Measurements from ENCODE around the gene BABAM2.

Gene BABAM2

DNA sequence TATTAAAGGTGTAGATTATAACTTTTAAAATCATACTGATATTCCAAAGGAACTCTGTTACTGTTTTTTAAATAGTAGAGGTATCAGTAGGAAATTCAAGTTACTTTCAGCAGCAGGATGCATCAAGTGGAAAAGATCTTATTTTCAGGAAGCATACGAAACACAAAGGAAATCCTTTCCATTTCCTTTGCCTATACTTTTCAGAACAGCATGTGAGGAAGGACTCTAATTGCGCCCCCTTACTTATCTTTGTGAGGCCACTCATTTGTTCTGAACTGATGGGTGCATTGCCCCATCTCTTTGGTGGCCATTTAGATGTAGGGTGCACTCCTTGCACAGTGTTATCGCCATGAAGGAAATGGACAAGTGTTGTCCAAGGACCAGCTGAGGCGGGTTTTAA lies 145.3 kb downstream of the BABAM2 start:
- DNase-seq, result no peak

DNA sequence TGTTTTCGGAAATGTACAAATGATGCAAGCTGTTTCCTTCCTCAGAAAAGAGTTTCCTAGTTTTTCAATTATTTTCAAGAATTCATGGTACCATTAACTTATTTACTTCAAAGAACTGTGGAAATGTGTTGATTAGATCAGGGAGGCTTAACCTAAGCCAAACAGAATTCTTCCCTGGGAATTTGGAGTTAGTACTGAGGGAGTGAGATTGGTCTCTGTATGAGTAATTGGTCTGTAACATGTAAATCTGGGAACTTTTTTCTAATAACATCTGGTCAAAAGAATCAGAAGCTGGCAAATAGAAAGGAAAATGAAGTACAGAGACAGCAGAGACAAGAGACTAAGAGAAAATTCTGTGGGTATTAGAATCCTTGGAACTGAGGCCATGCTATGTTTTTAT lies 145.8 kb downstream of the BABAM2 start:
- DNase-seq, result no peak

DNA sequence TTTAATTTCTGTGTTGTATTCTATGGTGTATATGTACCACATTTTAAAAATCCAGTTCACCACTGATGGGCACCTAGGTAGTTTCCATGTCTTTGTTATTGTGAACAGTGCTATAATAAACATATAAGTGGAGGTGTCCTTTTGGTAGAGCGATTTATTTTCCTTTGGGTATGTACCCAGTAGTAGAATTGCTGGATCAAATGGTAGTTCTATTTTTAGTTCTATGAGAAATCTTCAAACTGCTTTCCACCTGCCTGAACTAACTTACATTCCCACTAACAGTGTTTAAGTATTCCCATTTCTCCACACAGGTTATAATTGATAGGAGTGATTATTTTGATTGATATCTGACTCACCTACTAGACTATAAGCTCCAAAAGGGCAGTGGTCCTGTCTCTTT lies 148.2 kb downstream of the BABAM2 start:
- no peak for DNase-seq

- DNase-seq, result no peak
Observed at GRCh38 chr2:28045676-28046351, 155.3 kb downstream of the BABAM2 start.

GRCh38 chr2:28046921-28047320 lies 156.4 kb downstream of the BABAM2 start:
- DNase-seq, result no peak

- DNase-seq, result no peak
Observed at GRCh38 chr2:28047681-28048080, 157.2 kb downstream of the BABAM2 start.

- no peak for DNase-seq
Observed at GRCh38 chr2:28048341-28048740, 157.8 kb downstream of the BABAM2 start.

GRCh38 chr2:28049416-28049815 lies 158.9 kb downstream of the BABAM2 start:
- no peak for DNase-seq

DNA sequence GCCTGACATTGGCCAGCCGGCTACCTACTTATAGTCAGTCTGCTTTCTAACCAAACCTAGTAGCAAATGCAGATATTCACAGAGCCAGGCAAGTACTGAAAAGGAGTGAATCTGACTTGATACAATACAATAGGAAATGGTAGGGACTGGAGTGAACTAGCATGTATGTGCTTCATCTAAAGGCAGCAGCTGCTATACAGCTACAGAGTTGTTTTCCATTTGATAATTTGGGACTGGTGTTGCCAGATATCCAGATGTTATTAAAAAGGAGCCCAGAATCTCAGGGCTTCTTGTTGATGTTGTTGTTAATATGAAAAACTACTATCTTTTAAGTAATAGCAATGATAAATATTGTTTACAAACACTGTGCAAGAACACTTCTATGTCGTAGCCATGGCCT lies 159.4 kb downstream of the BABAM2 start:
- no peak for DNase-seq

- no peak for DNase-seq
Observed at GRCh38 chr2:28052691-28053090, 162.2 kb downstream of the BABAM2 start.

DNA sequence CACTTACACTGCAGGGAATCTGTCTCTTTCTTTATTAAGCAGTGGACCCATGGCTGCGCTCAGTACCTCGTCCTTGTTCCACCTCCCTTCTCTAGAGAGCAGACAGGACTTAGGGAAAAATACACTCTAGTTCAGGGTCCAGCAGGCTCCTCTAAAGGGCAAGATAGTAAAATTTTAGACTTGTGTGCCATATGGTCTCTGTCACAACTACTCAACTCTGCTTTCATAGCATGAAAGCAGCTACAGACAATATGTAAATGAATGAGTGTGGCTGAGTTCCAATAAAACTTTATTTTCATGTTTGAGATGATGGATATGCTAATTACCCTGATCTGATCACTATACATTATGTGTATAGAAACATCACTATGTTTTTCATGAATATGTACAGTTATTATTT lies 163.1 kb downstream of the BABAM2 start:
- DNase-seq, result no peak

GRCh38 chr2:28054916-28055315 lies 164.4 kb downstream of the BABAM2 start:
- DNase-seq, result no peak

- DNase-seq, result no peak
Observed at GRCh38 chr2:28055325-28055970, 164.9 kb downstream of the BABAM2 start.

DNA sequence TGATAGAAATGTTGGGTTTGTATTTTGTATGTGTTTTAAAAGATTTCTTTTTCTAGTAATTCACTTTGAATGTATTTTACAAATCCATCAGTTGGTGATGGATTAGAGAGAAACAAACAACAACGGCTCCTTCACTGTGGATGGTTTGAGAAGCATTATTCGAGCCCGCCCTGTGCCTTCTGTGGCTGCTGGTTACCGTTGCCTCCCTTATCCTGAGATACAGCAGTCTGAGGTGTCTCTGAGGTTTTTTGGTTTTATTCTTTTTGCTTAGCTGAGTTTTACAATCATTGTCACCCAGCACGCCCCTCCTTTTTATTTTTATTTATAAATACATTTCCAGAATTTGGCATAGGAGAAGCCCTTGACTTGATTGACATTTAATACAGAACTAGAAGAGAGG lies 168.3 kb downstream of the BABAM2 start:
- no peak for DNase-seq

DNA sequence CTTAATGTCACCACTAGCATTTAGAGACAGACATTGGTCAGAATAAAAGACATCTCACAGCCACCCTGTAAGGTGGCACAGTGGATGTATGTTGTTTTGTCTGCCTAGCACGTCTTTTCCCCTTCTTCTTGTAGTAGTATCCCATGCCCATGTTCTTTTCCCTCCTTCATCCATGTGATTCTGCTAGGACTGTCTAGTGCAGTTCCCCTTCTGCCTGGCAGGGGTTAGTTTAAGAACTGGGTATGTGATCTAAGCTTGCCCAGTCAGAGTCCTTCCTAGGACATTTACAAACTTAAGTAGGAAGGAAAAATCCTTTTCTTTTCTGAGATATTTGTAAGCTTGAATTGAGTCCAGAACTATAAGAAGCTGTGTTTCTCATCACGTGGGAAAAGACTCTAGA lies 172.3 kb downstream of the BABAM2 start:
- no peak for DNase-seq

DNA sequence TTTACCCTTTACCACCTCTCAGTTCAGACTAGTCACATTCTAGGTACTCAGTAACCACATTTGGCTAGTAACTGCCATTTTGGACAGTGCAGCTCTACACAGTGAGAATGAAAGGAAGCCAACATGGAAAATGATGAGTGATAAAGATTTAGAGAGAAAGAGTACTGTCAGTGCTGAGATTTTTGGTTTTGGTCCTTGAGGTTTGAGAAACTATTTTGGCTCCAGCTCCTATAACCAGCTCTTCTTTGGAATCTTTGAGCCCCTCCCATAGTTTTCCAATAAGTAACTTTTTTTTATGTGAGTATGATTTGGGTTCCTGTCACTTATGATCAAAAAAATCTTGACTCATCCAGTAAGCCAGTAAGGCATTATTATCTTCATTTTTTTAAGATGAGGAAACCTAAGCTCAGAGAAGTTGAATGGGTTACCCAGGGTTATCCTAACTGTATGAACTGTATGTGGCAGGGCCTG lies 173.0 kb downstream of the BABAM2 start:
- no peak for DNase-seq

- no peak for DNase-seq
Observed at GRCh38 chr2:28067602-28068001, 177.1 kb downstream of the BABAM2 start.

GRCh38 chr2:28068088-28068487 lies 177.6 kb downstream of the BABAM2 start:
- DNase-seq, result no peak

DNA sequence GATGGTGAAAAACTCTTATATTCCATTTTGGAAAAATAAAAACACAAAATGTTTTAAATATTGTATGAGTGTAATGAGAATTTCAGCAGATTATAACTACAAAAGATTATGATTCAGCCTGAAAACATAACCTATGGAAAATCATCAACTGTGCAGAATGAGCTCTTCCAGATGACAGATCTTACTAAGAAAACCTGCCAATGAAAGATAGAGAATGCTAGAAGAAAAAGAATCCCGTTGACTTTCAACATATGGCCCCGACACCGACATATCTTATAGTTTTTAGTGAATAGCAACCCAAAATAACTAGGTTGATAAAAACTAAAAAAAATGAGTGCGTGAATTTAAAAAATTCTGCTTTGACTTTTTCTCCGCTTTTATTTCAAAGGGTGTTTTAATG lies 178.0 kb downstream of the BABAM2 start:
- DNase-seq, result no peak

DNA sequence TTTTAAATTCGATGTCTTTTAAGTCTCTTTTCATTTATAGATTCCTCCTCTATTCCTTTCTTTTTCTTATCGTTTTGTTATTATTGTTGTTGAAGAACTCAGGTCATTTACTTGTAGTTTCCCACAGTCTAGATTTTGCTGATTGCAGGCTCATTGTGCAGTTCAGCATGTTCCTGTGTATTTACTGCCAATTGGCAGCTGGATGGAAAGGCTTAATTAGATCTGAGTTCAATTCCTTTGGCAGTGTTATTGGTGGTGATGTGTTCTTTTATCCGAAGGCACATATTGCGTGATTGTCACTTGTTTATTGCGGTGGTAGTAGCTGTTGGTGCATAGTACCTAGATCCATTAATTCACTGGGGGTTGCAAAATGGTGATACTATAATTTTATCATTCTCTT lies 180.7 kb downstream of the BABAM2 start:
- no peak for DNase-seq

DNA sequence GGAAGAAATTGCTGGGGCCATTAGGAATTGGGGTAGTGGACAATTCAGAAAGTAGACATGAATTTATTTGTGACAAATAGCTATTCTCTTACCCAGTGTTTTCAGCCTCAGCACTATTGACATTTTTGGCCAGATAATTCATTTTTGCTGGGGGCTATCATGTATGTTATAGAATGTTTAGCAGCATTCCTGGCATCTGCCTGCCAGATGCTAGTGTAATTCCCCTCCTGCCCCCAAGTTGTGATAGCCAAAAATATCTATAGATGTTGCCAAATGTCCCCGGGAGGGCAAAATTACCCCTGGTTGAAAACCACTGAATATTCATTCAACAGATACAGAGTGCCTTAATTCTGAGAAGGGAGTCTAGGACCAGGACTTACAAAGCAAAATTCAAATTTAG lies 183.6 kb downstream of the BABAM2 start:
- no peak for DNase-seq

DNA sequence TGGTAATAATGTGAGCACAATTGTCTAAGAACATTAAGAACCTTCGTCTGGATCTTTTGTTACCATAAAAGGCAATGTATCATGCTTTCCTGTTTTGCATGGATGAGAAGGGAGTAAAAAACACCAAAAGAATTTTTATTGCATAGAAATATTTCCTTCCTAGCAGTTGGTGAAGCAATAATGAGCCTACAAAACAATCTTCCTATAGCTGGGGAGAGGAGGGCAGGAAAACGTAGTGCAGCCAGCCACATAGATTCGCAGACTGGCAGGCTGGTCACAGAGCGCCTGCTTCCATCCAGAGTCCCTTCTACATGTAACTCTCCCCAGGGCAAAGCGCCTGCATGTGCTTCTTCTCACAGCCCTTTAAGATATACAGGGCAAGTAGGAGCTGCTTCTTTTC lies 190.4 kb downstream of the BABAM2 start:
- DNase-seq, result no peak

GRCh38 chr2:28082131-28082530 lies 191.6 kb downstream of the BABAM2 start:
- no peak for DNase-seq

- no peak for DNase-seq
Observed at GRCh38 chr2:28083476-28083875, 192.9 kb downstream of the BABAM2 start.

DNA sequence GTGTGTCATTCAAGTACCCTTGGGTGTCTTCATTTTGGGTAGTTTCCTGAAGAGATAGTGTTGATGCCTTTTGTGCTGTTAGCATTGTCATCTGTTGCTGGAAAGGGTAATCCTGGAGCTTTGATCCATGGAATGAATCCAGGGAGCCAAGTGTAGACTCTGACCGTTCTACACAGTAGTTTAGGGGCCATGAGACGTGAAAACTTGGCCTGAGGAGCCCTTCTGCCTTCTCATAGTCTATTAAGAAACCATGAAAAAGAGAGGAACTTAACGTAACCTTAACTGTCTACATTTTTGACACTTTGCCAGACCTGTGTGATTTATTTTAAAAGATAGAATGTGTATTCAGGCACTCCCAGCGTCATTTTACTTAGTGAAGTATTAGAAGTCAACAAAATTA lies 194.0 kb downstream of the BABAM2 start:
- DNase-seq, result no peak
